Uterus (tissue), 2 donors: ENCODE results near the gene PARP4.
"Not testable (repeated sequence)": the region's sequence is repeated elsewhere in the genome, so short reads cannot be mapped to it uniquely, and the experiment has no call there.

ENCODE experiments used
- POLR2A ChIP-seq, 2 donors: fragments of 450-650 bp; IDR thresholded peaks; one replicate each; pipeline ENCODE4 v1.6.1; 2016; ENCODE audit warnings: antibody characterized with exemption in 2 of 2, mild to moderate bottlenecking in 1 of 2, moderate library complexity in 1 of 2
- TF ChIP-seq, protein P1 (sequence below), 4 experiments: fragments of 200-600 bp in 2 of 4; fragments of 450-650 bp in 2 of 4; sonication (generic) in 2 of 4; IDR thresholded peaks; one replicate each; pipeline ENCODE4 v1.5.1; 2016 to 2019; ENCODE audit warnings: antibody characterized with exemption in 4 of 4, mild to moderate bottlenecking in 2 of 4, moderate library complexity in 1 of 4

DNA sequence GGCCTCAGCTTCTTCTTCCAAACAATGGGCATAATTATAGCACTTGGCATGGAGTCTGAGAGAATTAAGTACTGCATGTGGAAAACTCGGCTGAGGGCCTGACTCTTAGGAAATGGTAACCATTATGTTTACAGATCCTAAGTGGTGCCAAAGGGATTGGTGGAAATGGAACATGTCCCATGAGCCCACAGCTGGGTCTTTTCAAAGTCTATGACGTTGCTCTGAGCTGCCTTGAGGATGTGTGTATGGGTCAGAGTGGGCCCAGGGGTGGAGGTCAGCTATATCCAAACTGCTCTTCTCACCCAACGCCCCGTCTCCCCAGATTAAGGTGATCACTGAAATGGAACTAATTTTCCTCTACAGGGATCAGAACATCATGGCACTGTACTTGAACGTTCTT lies 40.4 kb downstream of the PARP4 start:
- TF ChIP-seq, protein P1, sequence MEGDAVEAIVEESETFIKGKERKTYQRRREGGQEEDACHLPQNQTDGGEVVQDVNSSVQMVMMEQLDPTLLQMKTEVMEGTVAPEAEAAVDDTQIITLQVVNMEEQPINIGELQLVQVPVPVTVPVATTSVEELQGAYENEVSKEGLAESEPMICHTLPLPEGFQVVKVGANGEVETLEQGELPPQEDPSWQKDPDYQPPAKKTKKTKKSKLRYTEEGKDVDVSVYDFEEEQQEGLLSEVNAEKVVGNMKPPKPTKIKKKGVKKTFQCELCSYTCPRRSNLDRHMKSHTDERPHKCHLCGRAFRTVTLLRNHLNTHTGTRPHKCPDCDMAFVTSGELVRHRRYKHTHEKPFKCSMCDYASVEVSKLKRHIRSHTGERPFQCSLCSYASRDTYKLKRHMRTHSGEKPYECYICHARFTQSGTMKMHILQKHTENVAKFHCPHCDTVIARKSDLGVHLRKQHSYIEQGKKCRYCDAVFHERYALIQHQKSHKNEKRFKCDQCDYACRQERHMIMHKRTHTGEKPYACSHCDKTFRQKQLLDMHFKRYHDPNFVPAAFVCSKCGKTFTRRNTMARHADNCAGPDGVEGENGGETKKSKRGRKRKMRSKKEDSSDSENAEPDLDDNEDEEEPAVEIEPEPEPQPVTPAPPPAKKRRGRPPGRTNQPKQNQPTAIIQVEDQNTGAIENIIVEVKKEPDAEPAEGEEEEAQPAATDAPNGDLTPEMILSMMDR (IDR thresholded peaks at IDR 0.05): not testable (repeated sequence)
- not testable (repeated sequence) for TF ChIP-seq POLR2A (IDR thresholded peaks at IDR 0.05)
